ENCODE results near the gene PARP1. TPM values are rescaled to one million over a fixed set of nuclear protein-coding genes. Genes with fewer than 3 reads are reported as not detected.
A peak's percentile ranks its signal among the peaks of the same experiment; 100 is the strongest.

Gene PARP1
- total RNA-seq, 4 donors from 2014 or later, result 62.3 to 76.9 (median 63.4) TPM

DNA sequence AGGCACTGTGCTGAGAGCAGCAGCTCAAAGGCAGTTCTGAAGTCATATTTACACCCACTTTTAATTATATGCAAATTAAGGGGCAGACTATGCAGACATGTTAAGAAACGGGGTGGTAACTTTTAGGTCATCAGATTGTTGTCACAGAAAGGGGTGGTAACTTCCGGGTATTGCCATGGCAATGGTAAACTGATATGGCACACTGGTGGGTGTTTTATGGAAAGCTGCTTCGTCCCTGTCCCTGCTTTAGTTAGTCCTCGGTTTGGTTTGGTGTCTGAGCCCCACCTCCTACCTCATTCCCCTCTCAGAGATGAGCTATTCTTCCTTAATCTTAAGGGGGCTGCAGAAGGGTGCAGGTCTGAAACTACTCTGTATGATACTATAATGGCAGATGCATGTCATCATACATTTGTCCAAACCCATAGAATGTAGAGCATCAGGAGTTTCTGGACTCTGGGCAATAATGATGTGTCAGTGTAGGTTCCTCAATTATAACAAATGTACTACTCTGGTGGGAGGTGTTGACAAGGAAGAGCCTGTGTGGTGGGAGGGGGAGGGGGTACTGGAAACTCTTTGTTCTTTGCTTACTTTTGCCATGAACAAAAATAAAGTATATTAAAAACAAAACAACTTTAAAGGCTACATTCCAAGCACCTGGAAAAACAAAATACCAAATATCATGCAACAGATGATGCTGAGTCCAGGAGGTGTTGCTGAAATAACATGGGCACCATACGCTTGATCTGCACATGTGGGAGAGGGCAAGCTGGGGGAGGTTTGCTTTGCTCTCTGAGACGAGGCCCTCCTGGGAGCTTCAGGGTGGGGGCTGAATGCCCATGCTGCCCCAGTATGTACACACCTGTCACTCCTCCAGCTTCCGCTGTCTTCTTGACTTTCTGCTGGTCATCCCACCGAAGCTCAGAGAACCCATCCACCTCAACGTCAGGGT lies 6.3 kb downstream of the PARP1 start:
- TF ChIP-seq, protein P1, sequence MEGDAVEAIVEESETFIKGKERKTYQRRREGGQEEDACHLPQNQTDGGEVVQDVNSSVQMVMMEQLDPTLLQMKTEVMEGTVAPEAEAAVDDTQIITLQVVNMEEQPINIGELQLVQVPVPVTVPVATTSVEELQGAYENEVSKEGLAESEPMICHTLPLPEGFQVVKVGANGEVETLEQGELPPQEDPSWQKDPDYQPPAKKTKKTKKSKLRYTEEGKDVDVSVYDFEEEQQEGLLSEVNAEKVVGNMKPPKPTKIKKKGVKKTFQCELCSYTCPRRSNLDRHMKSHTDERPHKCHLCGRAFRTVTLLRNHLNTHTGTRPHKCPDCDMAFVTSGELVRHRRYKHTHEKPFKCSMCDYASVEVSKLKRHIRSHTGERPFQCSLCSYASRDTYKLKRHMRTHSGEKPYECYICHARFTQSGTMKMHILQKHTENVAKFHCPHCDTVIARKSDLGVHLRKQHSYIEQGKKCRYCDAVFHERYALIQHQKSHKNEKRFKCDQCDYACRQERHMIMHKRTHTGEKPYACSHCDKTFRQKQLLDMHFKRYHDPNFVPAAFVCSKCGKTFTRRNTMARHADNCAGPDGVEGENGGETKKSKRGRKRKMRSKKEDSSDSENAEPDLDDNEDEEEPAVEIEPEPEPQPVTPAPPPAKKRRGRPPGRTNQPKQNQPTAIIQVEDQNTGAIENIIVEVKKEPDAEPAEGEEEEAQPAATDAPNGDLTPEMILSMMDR (IDR thresholded peaks at IDR 0.05), result no peak
- DNase-seq (ENCODE audit: low spot score) (no peak), ATAC-seq (ENCODE audit: low FRiP score) (no peak)

- ATAC-seq (ENCODE audit: low FRiP score) (no peak), DNase-seq (ENCODE audit: low spot score) (no peak)
- TF ChIP-seq, protein P1 (IDR thresholded peaks at IDR 0.05), result no peak
Measured at GRCh38 chr1:226400519-226401354, 7.2 kb downstream of the PARP1 start.

DNA sequence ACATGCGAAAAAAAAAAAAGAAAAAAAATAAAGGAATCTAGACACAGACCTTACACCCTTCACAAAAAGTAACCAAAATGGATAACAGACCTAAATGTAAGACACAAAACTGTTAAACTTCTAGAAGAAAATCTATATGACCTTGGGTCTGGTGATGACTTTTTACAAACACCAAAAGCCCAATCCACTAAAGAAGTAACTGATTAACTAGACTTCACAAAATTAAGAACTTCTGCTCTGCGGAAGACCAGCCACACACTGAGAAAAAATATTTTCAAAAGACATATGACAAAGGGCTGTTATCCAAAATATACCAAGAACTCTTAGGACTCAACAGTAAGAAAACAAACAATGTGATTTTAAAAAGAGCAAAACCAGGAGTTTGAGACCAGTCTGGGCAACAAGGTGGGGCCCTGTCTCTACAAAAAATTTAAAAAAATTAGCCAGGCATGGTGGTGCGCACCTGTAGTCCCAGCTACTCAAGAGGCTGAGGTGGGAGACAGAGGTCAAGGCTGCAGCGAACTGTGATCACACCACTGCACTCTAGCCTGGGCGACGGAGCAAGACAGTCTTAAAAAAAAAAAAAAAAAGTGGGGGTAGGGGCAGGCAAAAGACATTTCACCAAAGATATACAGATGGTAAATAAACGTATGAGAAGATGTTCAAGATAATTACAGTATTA lies 9.8 kb downstream of the PARP1 start:
- ATAC-seq (ENCODE audit: low FRiP score) (no peak), DNase-seq (ENCODE audit: low spot score) (no peak)
- TF ChIP-seq, protein P1 (IDR thresholded peaks at IDR 0.05), result no peak

DNA sequence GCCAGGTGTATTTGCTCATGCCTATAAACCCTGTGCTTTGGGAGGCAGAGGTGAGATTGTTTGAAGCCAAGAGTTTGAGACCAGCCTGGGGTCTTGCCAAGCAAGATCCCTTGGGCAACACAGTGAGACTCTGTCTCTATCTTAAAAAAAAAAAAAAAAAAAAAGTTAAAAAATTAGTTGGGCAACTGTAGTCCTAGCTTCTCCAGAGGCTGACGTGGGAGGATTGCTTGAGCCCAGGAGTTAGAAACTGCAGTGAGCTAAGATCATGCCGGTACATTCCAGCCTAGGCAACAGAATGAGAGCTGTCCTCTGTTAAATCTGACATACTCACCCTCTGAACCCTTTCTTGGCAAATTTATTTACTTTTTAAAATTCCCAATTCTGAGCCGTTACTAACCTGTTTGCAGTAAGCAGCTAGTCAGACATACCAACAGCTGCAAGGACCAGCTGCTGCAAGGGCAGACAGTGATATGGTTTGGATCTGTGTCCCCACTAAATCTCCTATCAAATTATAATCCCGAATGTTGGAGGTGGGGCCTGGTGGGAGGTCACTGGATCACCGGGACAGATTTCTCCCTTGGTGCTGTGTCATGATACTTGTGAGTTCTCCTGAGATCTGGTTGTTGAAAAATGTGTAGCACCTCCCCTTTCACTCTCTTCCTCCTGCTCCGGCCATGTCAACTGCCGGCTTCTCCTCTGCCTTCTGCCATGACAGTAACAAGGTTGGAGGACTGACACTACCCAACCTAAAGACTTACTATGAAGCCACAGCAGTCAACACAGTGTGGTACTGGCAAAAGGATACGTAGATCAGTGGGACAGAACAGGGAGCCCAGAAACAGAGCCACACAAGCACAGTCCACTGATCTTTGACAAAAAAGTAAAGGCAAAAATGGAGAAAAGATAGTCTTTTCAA lies 10.6 kb downstream of the PARP1 start:
- TF ChIP-seq, protein P1 (IDR thresholded peaks at IDR 0.05), result no peak
- no peak for DNase-seq (ENCODE audit: low spot score)
- ATAC-seq (ENCODE audit: low FRiP score), result peak; percentile 88

GRCh38 chr1:226395753-226396152 lies 12.1 kb downstream of the PARP1 start:
- no peak for ATAC-seq (ENCODE audit: low FRiP score)
- TF ChIP-seq, protein P1 (IDR thresholded peaks at IDR 0.05), result no peak
- no peak for DNase-seq (ENCODE audit: low spot score)

DNA sequence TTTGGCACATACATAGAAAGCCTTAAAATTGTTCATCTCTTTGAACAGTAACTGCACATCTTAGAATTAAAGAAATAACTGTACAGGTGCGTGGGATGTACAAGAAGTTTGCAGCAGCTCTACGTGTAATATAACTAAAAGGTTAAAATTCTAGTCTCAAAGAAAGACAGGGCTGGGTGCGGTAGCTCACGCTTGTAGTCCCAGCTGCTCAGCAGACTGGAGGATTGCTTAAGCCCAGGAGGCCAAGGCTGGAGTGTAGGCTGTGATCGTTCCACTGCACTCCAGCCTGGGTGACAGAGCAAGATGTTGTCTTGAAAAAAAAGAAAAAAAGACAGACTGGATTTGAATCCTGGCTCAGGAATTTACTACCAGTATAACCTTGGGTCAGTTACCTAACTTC lies 13.4 kb downstream of the PARP1 start:
- TF ChIP-seq, protein P1 (IDR thresholded peaks at IDR 0.05), result no peak
- DNase-seq (ENCODE audit: low spot score) (no peak), ATAC-seq (ENCODE audit: low FRiP score) (no peak)

Measured in omental fat pad (tissue), 4 donors.